Skeletal muscle satellite cell (primary cell): ENCODE results near the gene CCDC178.
"Not testable (repeated sequence)": the region's sequence is repeated elsewhere in the genome, so short reads cannot be mapped to it uniquely, and the experiment has no call there.

Experiments
- H3K27me3 ChIP-seq: 2 replicates; pipeline ENCODE4 v1.7.0; 2013; ENCODE audit warnings: low read length; ENCODE audit not compliant: control insufficient read depth, insufficient read depth
- H3K36me3 ChIP-seq: 2 replicates; pipeline ENCODE4 v1.7.0; 2013; ENCODE audit warnings: mild to moderate bottlenecking, control low read depth, low read length; ENCODE audit not compliant: insufficient read depth
- H3K4me1 ChIP-seq: 2 replicates; pipeline ENCODE4 v1.7.0; 2013; ENCODE audit warnings: low read length; ENCODE audit not compliant: control insufficient read depth, insufficient read depth
- H3K4me2 ChIP-seq: 2 replicates; pipeline ENCODE4 v1.7.0; 2013; ENCODE audit warnings: mild to moderate bottlenecking, low read length
- H3K4me3 ChIP-seq: 2 replicates; pipeline ENCODE4 v1.7.0; 2013; ENCODE audit warnings: low read length
- H3K9ac ChIP-seq: 2 replicates; pipeline ENCODE4 v1.7.0; 2013; ENCODE audit warnings: mild to moderate bottlenecking, low read depth, low read length, moderate library complexity
- H3K9me3 ChIP-seq: replicated peaks from 2 replicates; pipeline ENCODE4 v1.7.0; 2013; ENCODE audit warnings: mild to moderate bottlenecking, control low read depth, low read length

Gene CCDC178

DNA sequence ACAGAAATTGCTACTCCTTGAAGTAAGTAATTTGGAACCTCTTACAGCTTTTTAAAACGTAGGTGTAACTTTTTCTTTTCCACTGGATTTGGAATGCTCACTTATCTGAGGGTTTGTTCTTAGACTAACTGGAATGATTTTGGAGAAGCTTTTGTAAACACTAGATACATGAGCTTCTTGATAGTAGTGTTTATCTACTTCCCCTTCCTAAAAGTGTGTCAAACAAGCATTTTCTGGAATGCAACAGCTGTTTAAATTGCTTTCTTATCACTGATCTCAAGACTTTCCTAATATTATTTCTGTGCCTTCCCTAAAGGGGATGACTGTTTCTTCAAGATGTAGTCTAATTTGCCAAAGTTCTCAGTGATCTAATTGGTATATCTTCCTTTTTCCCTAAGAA lies 282.6 kb downstream of the CCDC178 start:
- Histone ChIP-seq H3K4me3 (no peak overlapping the region), H3K9me3 (no peaks in the 10 kb centered on the region), H3K36me3 (no peaks in the 10 kb centered on the region), H3K27me3 (no peaks in the 10 kb centered on the region), H3K4me2 (no peak overlapping the region), H3K4me1 (no peaks in the 10 kb centered on the region), H3K9ac (no peak overlapping the region)

DNA sequence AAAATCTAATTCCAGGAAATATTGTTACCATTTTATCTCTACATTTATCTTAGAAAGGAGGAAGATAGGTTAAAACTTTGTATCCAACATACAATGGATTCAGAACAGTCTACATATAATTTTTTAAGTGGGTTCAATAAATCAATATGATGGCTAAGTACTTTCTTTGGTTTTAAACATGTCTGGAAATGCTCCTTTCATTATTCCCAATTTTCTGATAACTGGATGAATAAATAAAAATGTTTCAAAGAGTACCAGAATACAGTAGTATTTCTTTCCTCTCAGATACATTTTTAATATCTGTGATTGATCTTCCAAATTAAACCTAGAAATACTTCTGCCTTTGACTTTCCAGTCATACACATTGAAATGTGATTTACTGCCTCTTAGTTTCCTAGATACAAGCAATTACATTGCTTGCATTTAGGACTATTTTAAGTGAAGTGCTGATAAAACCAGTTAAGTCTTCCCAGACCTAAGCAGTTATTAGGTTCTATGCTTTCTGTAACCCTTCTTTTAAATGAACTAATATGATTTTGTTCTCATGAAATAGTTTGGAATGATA lies 283.5 kb downstream of the CCDC178 start:
- no peaks in the 10 kb centered on the region for H3K9me3 ChIP-seq
- no peak overlapping the region for H3K9ac ChIP-seq
- no peaks in the 10 kb centered on the region for H3K27me3 ChIP-seq
- H3K4me3 ChIP-seq, result no peak overlapping the region
- no peaks in the 10 kb centered on the region for H3K36me3 ChIP-seq
- no peaks in the 10 kb centered on the region for H3K4me1 ChIP-seq
- H3K4me2 ChIP-seq, result no peak overlapping the region

DNA sequence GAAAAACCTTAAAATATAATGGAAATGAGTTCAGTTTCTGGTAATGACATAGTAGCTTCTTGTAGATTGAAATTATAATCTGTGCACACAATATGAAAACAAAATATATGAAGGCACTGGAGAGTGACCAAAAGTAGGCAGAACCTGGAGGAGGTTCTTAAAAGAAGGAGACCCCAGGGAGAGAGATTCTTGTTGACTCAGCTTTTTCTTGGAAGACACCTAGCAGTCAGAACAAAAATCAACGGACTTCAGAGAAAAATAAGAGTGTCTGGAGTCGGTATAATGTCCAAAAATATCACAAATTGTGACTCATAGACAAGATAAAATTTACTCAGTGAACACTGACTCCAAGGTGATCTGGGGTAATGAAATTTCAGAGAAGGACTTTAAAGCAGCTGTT lies 286.5 kb downstream of the CCDC178 start:
- Histone ChIP-seq H3K4me2 (no peak overlapping the region), H3K9ac (no peak overlapping the region), H3K36me3 (no peaks in the 10 kb centered on the region)

DNA sequence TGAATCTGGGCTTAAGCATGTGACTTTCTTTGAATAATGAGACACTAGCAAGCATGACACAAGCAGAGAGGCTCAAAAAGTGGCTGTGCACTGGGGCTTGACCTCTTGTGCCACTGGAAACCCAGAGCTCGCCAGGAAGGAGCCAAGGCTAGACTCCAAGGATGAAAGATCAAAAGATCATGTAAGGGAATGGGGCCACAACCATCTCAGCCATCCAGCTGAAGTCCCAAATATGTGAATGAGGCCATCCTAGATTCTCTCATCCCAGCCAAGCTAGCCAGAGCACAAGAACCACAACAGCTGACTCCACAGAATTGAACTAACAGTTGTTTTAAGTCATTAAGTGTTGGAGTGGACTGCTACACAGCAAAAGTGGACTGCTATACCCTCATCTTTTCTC lies 288.1 kb downstream of the CCDC178 start:
- Histone ChIP-seq H3K36me3 (no peaks in the 10 kb centered on the region), H3K4me3 (no peak overlapping the region), H3K9me3 (no peaks in the 10 kb centered on the region), H3K4me1 (no peaks in the 10 kb centered on the region), H3K27me3 (no peaks in the 10 kb centered on the region), H3K4me2 (no peak overlapping the region), H3K9ac (no peak overlapping the region)

More for the DNA sequence above, 286.5 kb downstream of the CCDC178 start:
- Histone ChIP-seq H3K27me3 (no peaks in the 10 kb centered on the region), H3K4me1 (no peaks in the 10 kb centered on the region), H3K9me3 (no peaks in the 10 kb centered on the region), H3K4me3 (no peak overlapping the region)

DNA sequence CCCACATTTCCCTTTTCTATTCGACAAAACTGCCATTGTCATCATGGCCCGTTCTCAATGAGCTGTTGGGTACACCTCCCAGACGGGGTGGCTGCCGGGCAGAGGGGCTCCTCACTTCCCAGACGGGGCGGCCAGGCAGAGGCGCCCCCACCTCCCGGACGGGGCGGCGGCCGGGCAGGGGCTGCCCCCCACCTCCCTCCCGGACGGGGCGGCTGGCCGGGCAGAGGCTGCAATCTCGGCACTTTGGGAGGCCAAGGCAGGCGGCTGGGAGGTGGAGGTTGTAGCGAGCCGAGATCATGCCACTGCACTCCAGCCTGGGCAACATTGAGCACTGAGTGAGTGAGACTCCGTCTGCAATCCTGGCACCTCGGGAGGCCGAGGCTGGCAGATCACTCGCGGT lies 292.7 kb downstream of the CCDC178 start:
- H3K4me3 ChIP-seq, H3K4me1 ChIP-seq, H3K4me2 ChIP-seq, H3K36me3 ChIP-seq, H3K9ac ChIP-seq, H3K9me3 ChIP-seq, H3K27me3 ChIP-seq: not testable (repeated sequence)

DNA sequence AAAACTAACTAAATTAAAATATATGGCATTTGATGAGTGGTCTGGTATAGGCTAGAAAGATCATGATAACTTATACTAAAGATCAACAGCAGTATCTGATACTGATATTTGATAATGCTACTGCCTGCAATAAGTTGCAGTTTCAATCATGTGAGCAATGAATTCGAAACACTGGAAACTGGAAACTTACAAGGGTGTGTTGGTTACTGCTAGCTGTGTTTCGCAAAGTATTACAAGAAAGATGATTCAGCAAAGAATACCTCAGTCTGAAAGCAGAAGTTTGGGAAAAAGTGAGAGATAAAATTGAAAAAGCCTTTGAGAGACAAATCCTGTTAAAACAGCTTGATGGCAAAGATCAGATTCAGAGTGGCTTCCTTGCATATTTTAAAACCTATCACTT lies 294.5 kb downstream of the CCDC178 start:
- no peaks in the 10 kb centered on the region for H3K27me3 ChIP-seq
- H3K9me3 ChIP-seq, result no peaks in the 10 kb centered on the region
- no peak overlapping the region for H3K4me3 ChIP-seq
- H3K4me1 ChIP-seq, result no peaks in the 10 kb centered on the region
- no peak overlapping the region for H3K9ac ChIP-seq
- no peaks in the 10 kb centered on the region for H3K36me3 ChIP-seq
- H3K4me2 ChIP-seq, result no peak overlapping the region

DNA sequence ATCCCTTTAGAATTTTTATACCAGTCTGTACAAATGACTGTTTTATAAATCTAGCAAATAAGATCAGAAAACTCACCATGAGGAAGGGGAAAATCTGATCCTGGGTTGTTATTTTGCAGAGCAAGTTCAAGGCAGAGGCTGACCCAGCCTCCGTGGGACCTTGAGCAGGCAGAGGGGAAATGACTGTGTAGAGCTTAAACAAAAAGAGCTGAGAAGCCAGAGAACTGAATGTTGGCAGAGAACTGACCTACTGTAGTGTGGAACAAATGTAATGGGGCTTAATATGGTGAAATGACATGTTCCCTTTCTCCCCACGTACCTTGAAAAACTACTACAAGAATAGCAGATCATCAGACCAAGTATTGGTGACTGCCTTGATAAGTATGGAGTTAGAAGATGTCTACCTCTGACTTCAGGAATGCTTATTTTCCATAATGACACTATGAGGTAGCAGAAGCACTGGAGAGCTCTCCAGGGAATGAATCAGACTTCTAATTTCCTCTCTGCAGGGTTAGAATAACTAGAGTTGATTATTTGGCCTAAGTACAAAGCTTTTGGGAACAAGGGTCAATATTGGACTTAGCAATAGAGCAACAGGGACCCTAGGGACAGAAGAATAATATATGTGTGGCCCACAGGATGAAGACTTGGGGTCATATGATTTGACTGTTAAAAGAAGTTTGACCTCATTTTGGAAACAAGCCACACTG lies 304.4 kb downstream of the CCDC178 start:
- no peak overlapping the region for H3K9ac ChIP-seq
- H3K4me3 ChIP-seq, result no peak overlapping the region
- no peaks in the 10 kb centered on the region for H3K27me3 ChIP-seq
- no peaks in the 10 kb centered on the region for H3K9me3 ChIP-seq
- no peak overlapping the region for H3K4me2 ChIP-seq
- no peaks in the 10 kb centered on the region for H3K36me3 ChIP-seq
- no peaks in the 10 kb centered on the region for H3K4me1 ChIP-seq

DNA sequence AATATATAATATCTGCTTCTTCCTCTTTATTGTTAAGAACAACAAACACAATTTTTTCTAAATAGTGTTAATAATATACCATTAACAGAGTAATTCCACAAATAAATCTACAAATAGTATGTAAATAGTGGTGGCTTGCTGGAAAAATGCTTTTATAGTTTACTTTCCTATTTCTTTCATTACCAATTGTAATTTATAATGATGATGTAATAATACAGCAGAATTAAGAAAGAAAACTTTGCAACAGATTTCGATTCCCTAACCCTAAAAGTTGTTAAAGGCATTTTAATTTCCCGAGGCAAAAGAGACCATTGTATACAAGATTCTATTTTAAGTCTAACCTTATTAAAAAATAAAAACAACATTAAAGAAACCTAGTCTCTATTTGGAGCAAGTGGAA lies 307.9 kb downstream of the CCDC178 start:
- Histone ChIP-seq H3K4me3 (no peak overlapping the region), H3K36me3 (no peaks in the 10 kb centered on the region), H3K9ac (no peak overlapping the region), H3K27me3 (no peaks in the 10 kb centered on the region), H3K9me3 (no peaks in the 10 kb centered on the region), H3K4me2 (no peak overlapping the region), H3K4me1 (no peaks in the 10 kb centered on the region)

DNA sequence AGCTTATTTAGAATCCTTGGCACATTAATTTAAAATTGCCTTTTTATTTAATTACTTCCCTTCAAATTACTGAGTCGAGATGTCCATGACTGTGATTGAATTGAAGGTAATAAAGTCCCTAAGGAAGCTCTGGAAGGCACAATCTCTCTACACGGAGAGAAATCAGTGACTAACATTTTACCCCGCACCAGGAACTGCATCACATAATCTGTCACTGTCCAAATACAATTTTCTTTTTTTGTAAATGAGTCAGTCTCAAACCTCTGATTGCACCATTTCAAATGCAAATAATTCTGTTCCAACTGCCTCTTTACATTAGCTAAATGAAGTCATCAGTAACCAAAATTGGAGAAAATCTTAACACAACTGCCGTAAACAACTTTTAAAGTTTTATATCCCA lies 311.9 kb downstream of the CCDC178 start:
- no peak overlapping the region for H3K4me2 ChIP-seq
- no peak overlapping the region for H3K9ac ChIP-seq
- no peaks in the 10 kb centered on the region for H3K9me3 ChIP-seq
- H3K36me3 ChIP-seq, result no peaks in the 10 kb centered on the region
- no peak overlapping the region for H3K4me3 ChIP-seq
- no peaks in the 10 kb centered on the region for H3K27me3 ChIP-seq
- H3K4me1 ChIP-seq, result no peaks in the 10 kb centered on the region

DNA sequence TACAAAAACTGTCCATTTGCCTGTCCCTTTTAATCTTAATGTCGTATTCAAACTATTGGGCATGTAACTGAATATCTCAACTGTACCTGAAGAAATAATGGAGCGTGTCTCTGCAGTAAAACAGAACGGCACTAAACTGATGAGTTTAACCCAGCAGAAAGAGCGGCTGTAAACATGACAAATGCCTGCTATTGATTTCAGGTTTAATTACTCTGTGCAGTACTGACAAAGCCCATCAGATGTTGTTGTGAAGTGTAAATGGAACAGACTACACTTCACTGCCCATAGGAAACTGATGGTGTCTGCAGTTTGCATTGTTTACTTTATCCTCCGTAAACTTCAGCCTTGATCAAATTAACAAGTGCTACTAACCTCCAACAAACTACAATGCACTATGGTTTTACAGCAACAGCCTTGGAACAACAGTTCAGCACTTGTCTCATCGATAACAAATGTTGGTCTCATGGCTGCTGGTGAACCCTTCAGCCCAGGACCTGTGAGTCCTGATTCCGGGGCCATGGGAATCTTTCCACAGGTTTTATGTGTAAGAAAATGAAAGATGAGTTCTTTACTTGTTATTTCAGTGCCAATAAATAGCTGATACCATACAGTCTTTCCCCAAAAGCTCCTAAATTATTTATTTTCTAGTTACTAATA lies 316.5 kb downstream of the CCDC178 start:
- no peak overlapping the region for H3K9ac ChIP-seq
- H3K9me3 ChIP-seq, result no peaks in the 10 kb centered on the region
- no peaks in the 10 kb centered on the region for H3K27me3 ChIP-seq
- H3K36me3 ChIP-seq, result no peaks in the 10 kb centered on the region
- no peak overlapping the region for H3K4me3 ChIP-seq
- no peak overlapping the region for H3K4me2 ChIP-seq
- no peaks in the 10 kb centered on the region for H3K4me1 ChIP-seq

DNA sequence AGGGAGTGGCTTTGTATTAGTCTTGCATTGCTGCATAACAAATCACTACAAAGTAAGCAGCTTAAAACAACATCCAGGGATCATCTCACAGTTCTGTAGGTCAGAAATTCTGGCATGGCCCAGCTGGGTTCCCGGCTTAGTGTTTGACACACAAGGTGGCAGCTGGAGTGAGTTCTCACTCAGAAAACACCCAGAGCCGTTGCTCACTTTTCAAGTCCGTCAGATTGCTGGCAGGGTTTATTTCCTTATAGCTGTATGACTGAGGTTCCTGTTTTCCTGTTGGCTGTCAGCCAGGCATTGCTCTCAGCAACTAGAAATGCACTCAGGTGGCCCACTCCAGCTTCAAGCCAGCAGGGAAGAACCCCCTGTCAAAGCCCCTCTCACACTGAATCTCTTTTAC lies 324.1 kb downstream of the CCDC178 start:
- Histone ChIP-seq H3K9ac (no peak overlapping the region), H3K9me3 (no peaks in the 10 kb centered on the region), H3K4me2 (no peak overlapping the region)

DNA sequence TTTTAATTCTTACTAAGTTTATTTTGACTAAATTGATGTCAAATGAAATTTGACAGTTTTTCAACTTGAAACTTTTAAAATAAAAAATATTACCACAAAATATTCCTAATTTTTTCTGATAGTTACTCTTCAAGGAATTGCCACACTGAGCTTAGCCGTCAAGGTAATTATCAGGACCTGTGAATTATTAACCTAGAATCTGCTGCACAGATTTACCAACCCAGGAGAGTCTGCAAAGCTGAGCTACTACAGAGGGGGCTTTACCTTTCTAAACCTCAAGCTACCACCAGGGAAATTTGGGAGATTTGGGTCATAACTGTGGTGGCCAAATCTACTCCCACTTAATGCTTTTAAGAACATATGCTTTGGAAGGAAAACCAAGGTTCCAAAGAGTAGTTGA lies 324.6 kb downstream of the CCDC178 start:
- Histone ChIP-seq H3K4me3 (no peak overlapping the region), H3K9ac (no peak overlapping the region), H3K27me3 (no peaks in the 10 kb centered on the region), H3K36me3 (no peaks in the 10 kb centered on the region), H3K4me2 (no peak overlapping the region), H3K9me3 (no peaks in the 10 kb centered on the region), H3K4me1 (no peaks in the 10 kb centered on the region)

More for the DNA sequence above, 324.1 kb downstream of the CCDC178 start:
- Histone ChIP-seq H3K36me3 (no peaks in the 10 kb centered on the region), H3K4me1 (no peaks in the 10 kb centered on the region), H3K4me3 (no peak overlapping the region), H3K27me3 (no peaks in the 10 kb centered on the region)
